HG02798 (cell line): ENCODE results near the gene C2CD2L.
A peak's percentile ranks its signal among the peaks of the same experiment; 100 is the strongest.
"Not testable (repeated sequence)": the region's sequence is repeated elsewhere in the genome, so short reads cannot be mapped to it uniquely, and the experiment has no call there.

ENCODE experiments used
- ATAC-seq: cut with Tn5 transposase; IDR thresholded peaks from one replicate; pipeline ENCODE4 v1.9.1; 2021; ENCODE audit warnings: mild to moderate bottlenecking; ENCODE audit not compliant: unreplicated experiment, poor library complexity

Gene C2CD2L

GRCh38 chr11:119092880-119093842 is 14.0 kb upstream of the C2CD2L start:
- ATAC-seq, result no peak

DNA sequence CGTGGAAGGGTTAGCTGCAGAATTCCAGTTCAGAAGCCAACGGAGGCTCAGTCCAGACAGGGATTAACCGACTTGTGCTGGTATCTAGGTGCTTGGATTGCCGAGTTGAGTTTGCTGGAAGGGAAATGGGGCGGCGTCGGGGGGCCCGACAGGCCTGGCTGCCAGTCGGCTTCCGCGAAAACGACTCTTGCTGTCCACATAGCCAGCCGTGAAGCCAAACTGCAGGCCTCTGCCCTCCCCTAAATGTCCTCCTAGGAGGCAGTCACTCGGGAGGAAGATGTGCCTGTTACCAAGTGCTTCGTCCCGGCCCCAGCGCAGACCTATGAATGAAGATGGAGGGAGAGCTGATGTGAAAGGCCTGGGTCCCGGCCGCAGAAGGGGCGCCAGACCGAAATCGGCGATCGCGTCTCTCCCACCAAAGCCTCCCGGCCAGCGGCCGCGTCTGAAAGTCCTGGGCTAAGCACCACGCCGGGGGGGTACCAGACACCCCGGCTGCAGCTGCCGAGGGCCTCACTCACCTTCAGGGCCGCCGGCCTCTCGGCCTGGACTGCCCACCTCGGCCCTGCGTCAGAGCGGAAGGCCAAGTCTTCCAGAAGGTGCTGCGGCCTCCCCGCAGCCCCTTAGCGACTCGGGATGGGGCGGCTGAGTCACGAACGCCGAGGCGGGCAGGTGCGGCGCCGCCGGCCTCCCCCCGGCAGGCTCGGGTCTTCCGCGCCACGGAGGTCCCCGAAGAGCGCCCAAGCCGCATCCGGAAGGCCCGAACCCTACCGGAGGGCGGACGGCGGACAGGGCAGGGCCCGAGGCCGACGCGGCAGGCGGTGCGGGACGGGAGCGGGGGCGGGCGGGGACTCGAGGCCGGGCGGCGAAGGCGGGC is 13.0 kb upstream of the C2CD2L start:
- peak; percentile 7 for ATAC-seq

DNA sequence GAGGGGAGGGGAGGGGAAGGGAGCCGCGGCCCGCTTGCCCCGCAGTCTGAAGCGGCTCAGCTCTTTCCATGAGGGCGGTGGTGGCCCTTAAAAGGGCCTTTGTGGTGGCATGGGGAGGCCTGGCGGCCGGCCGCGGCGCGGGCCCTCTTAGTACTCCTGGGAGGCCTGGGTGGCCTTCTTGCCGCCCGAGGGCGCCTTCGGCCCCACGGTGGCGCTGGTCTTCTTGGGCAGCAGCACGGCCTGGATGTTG is 12.4 kb upstream of the C2CD2L start:
- ATAC-seq, result peak; percentile 38

GRCh38 chr11:119095066-119095880 is 11.9 kb upstream of the C2CD2L start:
- peak; percentile 87 for ATAC-seq

DNA sequence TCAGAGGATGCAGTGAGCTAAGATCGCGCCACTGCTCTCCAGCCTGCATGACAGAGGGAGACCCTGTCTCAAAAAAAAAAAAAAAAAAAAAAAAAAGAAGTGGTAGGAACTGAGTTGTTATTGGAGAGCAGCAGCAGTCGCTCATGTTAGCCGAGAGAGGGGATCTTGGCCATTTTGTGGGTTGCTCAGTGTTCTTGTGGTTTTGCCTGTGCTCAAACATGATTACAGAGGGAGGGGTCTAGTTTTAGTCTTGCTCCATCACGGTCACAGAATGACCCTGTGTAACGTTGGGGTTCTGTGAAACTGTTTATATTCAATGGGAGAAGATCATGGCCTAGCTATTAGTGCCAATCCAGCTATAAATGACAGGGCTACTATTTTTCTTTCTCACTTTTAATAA is 7.4 kb upstream of the C2CD2L start:
- no peak for ATAC-seq

DNA sequence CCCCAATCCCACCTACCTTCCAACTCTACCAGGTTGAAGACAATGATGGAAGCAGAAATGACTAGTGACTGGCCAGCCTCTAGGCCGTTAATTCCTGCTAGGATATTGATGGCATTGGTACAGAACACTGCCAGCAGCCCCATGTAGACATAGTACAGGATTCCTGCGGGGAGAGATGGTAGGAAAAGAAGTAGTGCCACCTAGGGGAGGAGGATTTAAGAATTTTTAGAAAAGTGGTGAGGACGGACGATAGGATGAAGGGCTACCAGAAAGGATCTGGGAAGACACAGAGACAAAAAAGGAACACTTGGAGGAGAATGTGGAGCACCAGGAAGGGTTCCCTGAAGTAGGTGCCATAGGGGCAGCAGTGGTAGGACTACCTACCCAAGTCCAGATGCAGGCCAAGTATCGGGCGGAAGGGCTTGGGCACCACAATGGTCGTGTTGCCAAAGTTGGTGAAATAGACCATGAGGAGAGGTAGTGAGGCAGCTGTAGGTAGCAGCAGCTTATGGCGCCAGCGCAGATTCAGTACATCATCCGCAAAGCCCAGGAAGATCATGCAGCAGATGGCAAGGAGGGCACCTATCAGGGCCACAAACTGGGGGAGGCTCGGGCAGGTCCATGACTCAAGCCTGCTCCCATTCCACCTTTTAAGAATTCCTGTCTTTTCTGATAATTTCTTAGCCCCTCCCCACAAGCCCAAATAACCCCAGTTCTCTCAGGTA is 6.7 kb upstream of the C2CD2L start:
- no peak for ATAC-seq

DNA sequence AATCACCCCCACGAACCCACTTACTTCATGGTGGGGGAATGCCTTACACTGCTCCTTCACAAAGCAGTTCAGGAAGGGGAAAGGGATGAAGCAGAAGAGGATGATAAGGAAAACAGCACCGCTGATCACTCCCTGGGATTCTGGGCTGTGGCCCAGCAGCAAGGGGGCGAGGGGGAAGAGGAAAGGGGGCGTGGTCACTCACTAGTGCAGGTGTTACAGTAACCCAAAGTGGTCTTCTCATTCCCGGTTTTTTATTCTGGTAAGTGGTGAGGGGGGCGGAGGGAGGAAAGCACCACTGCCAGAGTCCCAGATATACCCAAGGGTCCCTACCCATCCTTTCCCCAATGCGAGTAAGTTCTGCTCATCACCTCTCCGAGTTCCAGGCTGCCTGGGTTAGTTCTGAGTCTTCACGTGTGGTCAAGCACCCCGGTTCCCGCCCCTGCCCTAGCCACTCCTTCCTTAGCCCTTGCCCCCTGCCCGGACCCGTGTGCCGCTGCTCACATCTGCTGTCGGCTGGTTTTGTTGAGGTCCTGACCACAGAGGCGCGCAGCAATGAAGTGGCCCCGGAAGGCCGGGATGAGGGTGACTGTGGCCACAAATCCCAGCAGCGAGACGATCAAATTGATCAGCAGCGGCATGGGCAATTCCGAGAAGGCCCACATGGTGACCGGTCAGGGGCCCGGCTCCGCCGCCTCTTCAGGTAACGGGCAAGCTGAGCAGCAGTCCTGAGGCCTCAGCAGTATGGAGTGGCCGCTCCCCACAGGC is 6.0 kb upstream of the C2CD2L start:
- peak; percentile 17 for ATAC-seq

DNA sequence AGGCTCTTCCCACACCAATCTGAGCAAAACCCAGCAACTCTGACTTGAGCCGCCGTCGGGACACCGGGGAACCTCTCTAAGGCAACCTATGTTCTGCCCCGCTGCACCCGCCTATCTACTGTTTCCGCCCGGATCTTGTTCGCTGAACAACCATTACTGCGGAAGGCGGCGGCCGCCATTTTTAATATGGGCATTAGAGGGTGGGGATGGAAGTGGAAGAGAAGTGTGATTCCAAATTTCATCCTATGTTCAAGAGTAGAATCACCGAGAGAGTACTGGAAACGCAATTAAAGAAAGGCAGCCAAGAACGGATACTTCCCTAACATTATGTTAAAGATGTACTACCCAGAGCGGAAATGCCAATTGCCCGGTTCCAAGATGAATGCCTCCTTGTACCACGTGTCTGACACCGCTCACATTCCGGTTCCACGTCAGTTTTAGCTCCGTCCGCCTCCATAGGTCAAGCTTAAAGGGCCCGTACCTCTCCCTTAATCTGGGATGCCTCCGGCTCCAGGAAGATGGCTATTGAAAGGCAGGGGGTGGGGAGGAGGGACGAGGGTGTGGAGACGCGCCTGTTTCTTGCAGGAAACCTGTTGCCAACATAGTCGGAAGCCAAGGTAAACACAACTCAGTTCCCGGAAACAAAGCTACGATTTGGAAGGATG is 5.3 kb upstream of the C2CD2L start, which contains the start of gene DPAGT1:
DPAGT1 (minus strand) TSS at position 95 of the 665 bp plus-strand sequence. CDS start 198 bp downstream, outside the sequence.
- peak; percentile 82 for ATAC-seq

DNA sequence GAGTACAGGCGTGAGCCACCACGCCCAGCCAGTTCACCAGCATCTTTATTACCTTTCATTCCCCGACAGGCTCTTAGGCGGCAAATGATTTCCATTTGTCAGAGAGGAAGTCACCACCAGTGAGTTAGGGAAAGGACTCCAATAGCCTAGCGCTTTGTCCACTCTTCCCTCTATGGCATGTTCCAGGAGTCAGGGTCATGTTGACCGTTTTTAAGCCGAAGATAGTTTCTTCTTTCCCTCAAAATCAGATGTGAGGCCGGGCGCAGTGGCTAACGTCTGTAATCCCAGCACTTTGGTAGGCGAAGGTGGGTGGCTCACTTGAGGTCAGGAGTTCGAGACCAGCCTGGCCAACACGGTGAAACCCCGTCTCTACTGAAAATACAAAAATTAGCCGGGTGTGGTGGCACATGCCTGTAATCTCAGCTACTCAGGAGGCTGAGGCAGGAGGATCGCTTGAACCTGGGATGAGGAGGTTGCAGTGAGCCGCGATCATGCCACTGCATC is 3.9 kb upstream of the C2CD2L start:
- ATAC-seq, result not testable (repeated sequence)

- no peak for ATAC-seq
Observed at GRCh38 chr11:119103793-119104192, 3.4 kb upstream of the C2CD2L start.

- peak; percentile 25 for ATAC-seq
Observed at GRCh38 chr11:119107538-119108145, 498 bp downstream of the C2CD2L start.

DNA sequence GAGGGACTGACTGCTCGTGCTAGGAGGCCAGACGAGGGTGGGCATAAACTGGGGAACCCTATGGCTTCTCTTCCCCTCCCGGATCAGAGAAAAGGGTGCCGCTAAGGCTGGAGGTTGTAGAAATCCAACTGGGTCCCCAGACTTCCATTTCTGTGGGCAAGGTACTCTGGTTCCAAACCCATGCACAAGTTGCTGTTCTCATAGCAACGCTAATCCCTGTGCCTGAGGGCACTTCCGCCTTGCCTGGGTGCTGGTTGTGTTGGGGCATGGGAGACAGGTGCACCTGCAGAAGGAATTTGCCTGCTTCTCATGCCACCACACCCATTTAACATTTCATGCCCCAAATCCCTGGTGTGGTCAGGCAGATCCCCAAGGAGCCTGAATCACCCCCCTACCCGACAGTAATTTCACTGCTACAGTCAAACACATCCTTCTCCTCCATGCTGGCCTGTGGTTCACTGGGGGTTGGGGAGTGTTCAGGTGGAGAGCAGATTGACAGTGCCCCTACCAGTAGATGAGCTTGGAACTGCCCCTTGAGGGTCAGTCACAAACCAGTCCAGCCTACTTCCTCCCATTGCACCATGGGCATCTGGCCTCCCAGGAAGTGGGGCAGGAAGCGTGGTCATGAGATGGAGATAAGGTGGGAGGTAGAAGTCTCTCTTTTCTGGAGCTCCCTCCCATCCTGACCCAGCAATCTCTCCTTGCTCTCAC is 1.2 kb downstream of the C2CD2L start:
- no peak for ATAC-seq

- no peak for ATAC-seq
Observed at GRCh38 chr11:119108857-119109221, 1.7 kb downstream of the C2CD2L start.

DNA sequence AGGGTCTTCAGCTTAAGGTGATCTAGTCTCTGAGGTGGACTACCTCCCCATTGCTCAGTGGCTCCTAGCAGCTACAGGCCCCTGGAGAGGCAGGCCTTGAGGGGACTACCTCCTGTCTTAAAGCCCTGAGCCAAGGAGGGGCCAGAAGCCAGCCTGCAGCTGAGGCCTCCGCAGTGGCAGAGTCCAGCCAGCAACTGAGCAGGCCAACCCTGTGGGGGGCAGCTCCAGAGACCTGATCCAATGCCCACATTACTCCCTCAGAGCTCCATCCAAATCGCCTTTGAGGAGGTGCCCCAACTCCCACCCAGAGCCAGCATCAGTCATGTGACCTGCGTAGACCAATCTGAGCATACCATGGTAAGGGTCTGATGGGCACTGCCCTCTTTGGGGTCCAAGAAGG is 2.7 kb downstream of the C2CD2L start:
- ATAC-seq, result no peak

DNA sequence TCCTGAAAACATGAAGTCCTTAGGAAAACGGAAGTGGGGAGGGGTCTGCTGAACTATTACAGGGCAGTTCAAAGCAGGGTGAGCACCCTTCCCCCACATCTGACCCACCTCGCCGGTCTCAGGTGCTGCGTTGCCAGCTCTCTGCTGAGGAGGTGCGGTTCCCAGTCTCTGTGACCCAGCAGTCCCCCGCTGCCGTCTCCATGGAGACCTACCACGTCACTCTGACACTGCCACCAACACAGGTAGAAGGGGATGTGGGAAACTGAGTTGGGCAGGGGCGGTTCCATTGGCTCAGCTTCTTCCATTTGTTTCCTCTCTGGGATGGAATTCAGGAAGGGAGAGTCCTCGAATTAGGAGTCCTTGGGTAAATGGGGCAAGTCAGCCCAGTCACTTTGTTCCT is 3.3 kb downstream of the C2CD2L start:
- ATAC-seq, result no peak

DNA sequence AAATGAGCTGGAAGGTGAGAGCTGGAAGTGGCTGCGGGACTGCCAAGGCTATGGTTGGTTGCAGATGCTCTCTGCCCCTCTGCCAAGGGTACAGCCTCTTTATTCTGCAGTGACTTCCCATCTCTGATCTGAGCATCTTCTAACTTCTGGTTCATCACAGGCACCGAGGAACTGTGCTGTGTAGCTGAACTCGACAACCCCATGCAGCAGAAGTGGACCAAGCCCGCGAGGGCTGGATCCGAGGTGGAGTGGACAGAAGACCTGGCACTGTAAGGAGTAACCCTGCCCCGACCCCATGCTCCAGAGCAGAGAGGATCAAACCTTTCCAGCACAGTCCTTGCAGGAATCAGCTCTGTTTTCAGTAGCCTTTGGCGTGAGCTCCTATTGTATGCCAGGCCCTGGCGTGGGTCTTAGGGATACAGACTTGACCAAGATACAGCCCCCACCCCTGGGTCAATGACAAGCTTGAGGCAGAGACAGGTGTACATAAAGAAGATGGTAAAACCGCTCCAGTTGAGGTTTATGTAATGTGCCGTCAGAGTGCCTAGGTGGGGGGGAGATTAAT is 4.3 kb downstream of the C2CD2L start:
- ATAC-seq, result no peak
